Fibroblast of the aortic adventitia (primary cell): ENCODE measurements around the gene GRIK2. TPM values are rescaled to one million over a fixed set of nuclear protein-coding genes. Genes with fewer than 3 reads are reported as not detected.

Experiments
- DNase-seq: peaks from one replicate; pipeline ENCODE4 v3.0.0-alpha.2; 2010; ENCODE audit warnings: low read depth
- H3K4me3 ChIP-seq: 2 replicates; pipeline ENCODE4 v1.5.1; 2011; ENCODE audit warnings: low read depth, mild to moderate bottlenecking, control low read depth, low read length, moderate library complexity
- CTCF ChIP-seq: IDR thresholded peaks from 2 replicates; pipeline ENCODE4 v1.5.1; 2011; ENCODE audit warnings: mild to moderate bottlenecking, low read length, control low read depth, inconsistent platforms; ENCODE audit not compliant: insufficient read depth
- total RNA-seq: library from RNA; depleted of rRNA; stranded (reverse); fragments of >200 nt; gene quantifications from 2 replicates; pipeline ENCODE4 v1.2.3, GENCODE V29; 2012; ENCODE audit warnings: low replicate concordance

Gene GRIK2
- total RNA-seq, 1 donor = 8.9 TPM

- no peak for TF ChIP-seq CTCF
- peak; percentile 39 for DNase-seq
Measured at GRCh38 chr6:101489456-101489855, 95.9 kb downstream of the GRIK2 start.

GRCh38 chr6:101490857-101491256, 97.3 kb downstream of the GRIK2 start:
- no peak for DNase-seq
- H3K4me3 ChIP-seq = no peak overlapping the region
- TF ChIP-seq CTCF = no peak

More at GRCh38 chr6:101489456-101489855, 95.9 kb downstream of the GRIK2 start:
- H3K4me3 ChIP-seq = no peak overlapping the region

DNA sequence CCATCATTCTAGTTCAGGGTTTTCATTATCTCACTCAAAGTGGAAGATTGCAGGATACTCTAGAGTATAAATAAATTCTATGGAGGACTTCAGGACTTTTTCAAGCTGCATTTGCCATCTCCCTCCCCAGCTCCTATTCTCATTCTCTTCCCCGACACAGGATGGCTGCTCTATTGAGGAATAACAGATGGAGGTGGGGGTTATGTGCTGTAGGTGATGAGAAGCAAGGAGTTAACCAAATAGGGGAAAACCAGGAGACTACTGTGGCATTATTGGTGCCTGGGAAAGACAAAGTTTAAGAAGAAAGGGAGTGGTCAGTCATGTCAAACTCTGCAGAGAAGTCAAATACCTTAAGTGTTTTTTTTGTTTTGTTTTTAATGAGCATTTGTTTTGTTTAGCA, 109.3 kb downstream of the GRIK2 start:
- H3K4me3 ChIP-seq = no peak overlapping the region
- TF ChIP-seq CTCF = no peak
- DNase-seq = no peak

DNA sequence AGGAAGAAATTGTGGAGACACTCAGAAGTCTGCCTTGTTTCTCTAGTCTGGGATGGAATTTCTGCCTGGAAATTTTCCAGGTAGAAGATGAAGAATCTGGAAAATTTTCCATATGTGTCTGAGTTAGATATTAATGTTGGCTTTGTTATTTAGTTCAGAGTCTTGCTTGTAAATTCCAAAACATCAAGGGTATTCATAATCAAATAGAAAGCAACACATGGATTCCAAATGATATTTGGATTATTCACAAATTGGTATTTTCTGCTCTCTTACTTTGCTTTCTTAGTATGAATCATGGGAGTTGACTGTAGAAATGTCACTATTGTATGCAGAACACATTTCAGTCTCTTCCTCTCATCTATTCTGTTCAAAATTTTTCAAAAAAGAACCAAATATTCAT, 116.0 kb downstream of the GRIK2 start:
- TF ChIP-seq CTCF = no peak
- peak; percentile 22 for DNase-seq
- no peak overlapping the region for H3K4me3 ChIP-seq

DNA sequence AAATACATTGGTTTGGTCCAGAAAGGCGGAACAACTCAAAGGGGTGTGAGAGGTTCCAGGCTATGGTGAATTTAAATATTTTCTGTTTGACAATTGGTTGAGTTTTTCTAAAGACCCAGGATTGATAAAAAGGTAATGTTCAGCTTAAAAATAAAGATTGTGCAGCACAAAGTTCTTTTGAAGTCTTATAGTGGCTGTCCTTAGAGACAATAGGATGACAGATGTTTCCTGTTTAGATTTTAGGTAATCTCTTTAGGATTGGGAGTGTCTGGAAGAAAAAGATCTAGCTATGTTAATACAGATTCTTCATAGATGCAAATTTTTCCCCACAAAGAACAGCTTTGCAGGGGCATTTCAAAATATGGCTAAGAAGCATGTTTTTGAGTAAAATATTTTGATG, 119.7 kb downstream of the GRIK2 start:
- no peak for DNase-seq
- no peak for TF ChIP-seq CTCF
- H3K4me3 ChIP-seq = no peak overlapping the region

DNA sequence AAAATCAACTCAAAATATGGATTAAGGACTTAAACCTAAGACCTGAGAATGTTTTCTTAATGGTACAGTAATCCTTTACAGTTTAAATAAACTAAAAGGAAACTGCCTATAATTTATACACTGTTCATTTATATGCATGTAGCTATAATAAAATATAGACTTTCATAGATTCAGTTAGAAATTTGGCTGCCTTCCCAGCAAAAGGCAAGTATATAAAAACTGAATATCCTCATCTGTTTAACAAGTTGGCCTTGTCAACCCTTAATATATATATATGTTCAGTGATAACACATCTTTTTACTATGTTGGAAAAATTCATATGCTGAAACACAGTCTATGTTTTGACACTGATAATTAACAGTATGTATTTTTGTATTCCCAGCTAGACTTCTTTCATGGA, 123.1 kb downstream of the GRIK2 start:
- TF ChIP-seq CTCF = no peak
- H3K4me3 ChIP-seq = no peak overlapping the region
- no peak for DNase-seq

- H3K4me3 ChIP-seq = no peak overlapping the region
- DNase-seq = no peak
- no peak for TF ChIP-seq CTCF
Measured at GRCh38 chr6:101517632-101518031, 124.1 kb downstream of the GRIK2 start.
